Lung microvascular endothelial cell (primary cell): ENCODE data around the gene GABBR2. TPM values are rescaled to one million over a fixed set of nuclear protein-coding genes. Genes with fewer than 3 reads are reported as not detected.

Experiments
- DNase-seq, 2 donors: peaks; one replicate each; pipeline versions ENCODE4 v3.0.0 to v3.0.0-alpha.2; 2010; ENCODE audit warnings: low read depth in 2 of 2
- total RNA-seq: library from RNA; depleted of rRNA; stranded (reverse); fragments of >200 nt; gene quantifications from 2 replicates; pipeline ENCODE4 v1.2.1, GENCODE V29; 2014

The GABBR2 gene
- total RNA-seq, 1 donor from 2014 or later = 1.2 TPM

DNA sequence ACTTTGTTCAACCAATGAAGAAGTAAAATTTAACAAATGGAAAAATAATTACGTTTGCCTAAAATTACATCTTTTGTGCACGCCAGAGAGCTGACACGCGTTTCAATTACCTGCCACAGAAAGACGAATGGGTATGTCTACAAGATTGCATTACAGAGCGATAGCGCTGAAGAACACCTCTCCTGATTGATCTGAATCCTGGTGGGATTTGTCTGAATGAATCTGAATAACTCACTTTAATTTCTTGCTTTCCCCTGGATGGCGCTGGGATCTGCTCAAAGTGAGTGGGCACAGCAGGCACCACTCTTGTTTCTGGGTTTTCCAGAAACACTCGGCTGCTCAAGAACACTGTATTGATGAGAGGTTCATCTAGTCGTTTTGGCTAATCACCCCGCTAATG is 304.5 kb downstream of the GABBR2 start:
- DNase-seq = no peak

- DNase-seq = no peak
Observed at GRCh38 chr9:98403715-98404114, 305.0 kb downstream of the GABBR2 start.

GRCh38 chr9:98402019-98402840 is 306.5 kb downstream of the GABBR2 start:
- no peak for DNase-seq

DNA sequence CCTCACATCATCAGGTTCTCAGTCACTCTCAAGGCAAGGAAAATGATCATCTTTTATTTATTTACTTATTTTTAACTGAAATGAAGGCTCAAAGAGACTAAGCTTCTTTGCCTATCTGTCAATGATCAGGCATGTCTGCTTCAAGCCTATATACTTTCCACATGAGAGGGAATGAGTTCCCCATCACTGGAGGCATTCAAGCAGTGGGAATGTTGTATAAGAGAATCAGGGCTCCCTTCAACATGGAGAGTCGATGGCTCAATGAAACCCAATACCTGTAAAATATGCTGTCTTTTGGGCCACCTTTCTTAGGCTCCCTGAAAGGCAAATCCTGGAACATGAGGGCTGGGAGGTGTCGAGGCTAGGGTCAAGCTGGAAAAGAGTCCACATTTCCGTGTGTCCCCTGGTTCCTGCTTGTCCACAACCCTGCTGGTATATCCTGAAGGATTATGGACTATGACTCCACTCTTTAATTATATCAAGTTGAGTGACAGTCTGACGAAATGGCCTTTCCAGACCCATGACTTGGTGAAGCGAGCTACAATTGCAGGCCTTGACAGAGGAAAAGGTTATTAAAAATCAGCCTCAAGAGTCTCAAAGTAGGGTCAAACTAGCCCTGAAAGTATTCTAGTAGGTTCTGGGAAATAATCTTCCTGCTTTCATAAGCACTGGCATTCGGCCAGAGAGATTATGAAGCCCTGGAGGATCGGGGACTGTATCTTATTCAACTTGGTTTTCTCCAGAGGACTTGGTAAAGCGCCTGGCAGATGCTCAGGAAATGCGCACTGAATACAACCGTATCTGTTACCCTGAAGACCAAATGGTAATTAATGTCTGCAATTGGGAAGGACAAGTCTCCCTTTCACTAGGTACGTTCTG is 307.4 kb downstream of the GABBR2 start:
- no peak for DNase-seq

- DNase-seq = no peak
Observed at GRCh38 chr9:98399950-98400683, 308.6 kb downstream of the GABBR2 start.

GRCh38 chr9:98396656-98397055 is 312.1 kb downstream of the GABBR2 start:
- DNase-seq = no peak

DNA sequence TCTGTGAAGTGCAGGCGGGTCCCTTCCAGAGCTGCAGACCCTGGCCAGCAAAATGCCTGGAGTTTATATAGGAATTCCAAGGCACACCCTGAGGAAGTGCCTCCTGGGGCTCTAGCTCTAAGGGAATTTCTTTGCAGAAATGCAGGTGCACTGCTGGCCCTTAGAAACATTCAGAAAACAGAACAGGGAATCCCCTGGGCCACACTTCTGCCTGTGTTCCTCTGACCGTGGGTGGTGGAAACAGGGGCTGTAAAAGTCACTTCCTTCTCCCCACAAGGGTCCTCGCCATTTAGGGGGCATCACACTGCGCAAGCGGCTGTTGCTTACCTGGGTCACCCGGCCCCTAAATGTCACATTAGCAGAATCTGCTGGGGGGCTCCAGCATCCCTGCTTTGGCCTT is 312.5 kb downstream of the GABBR2 start:
- no peak for DNase-seq

DNA sequence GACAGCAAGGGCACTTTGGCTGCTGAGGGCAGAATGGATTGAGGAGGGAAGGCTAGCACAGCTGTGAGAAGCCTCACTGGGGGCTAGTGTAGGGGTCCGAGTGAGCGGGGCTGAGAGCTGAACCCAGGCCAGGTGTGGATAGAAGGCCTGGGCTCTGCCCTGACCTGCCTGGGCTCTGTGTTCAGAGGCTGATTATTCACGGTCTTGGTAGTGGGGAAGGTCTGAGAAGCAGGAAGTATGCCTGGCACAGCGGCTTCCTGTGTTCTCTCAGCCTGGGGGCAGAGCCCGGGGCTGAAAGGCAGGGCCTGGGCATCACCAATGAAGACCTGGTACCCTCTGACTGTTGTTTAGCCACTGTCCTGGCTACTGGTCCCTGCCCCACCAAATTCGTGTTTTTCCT is 316.9 kb downstream of the GABBR2 start:
- no peak for DNase-seq

DNA sequence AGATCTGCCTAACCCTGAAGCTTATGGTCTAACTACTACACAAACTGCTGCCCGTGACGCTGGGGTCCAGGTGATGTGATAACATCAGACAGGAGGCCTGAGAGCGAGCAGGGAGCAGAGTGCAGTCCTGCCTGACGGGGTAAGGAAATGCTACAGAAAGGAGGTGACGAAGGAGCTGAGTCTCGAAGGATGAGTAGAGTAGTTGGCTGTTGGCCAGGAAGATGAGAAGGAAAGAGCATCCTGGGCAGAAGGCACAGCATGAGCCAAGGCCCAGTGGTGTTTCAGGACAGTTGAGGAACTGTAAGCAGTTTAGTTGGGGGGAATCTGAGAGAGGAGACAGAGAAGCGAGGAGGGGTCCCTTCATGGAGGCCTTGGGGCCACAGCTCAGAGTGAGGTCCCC is 317.3 kb downstream of the GABBR2 start:
- DNase-seq = peak in 1 of 2 donors; percentile 20

DNA sequence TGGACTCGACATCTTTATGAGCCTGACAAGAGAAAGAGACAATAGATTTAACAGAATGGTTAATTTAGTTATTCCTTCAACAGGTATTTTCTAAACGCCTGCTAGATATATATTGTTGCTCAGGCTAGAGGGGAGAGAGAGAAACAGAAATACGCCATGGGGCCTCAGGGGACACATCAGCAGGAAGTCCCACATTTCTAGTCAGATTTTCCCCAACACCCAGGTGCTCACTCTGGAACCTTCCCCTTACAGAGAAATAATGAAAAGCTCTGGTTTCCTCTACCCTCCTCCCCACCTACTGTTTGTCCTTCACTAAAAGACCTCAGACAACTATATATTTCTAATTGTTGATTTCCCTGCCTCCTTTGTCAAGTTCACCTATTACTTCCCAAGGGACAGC is 323.0 kb downstream of the GABBR2 start:
- no peak for DNase-seq

GRCh38 chr9:98383758-98384157 is 325.0 kb downstream of the GABBR2 start:
- no peak for DNase-seq

DNA sequence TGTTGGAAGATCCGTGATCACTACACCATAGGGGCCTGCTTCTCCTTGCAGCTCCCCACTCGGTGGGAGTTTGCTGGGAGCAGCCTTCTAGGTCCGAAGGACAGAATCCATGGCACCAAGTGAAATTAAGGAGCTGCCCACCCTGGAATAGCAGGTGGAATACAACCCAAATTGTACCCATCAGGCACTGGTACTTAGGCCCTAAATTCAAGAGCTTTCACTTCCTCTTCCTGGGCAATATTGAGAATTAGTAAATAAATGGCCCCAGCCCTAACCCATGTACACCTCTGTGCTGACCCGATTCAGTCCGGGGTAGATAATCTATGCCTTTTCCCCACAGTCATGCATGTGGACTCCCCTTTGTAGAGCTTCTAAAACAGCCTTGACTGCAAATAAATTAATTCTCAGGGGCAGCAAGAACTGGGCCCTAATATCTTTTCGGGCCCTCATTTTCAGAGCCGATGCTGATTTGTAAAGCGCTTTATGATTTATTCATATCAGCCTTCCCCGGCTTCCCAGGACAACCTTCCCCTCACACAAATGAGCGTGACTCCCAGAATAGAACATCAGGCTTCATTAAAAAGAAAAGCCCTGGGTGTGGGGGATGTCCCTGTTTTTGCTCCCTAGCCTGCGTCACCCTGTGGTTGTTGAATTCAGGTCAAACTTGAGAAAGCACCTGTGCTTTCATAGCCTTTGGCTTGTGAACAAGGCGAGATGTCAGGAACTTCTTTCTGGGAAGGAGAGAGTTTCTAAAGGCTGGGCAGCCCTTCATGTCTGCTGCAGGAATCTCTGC is 327.2 kb downstream of the GABBR2 start:
- DNase-seq = no peak

GRCh38 chr9:98380065-98380681 is 328.6 kb downstream of the GABBR2 start:
- peak in 1 of 2 donors; percentile 47 for DNase-seq

DNA sequence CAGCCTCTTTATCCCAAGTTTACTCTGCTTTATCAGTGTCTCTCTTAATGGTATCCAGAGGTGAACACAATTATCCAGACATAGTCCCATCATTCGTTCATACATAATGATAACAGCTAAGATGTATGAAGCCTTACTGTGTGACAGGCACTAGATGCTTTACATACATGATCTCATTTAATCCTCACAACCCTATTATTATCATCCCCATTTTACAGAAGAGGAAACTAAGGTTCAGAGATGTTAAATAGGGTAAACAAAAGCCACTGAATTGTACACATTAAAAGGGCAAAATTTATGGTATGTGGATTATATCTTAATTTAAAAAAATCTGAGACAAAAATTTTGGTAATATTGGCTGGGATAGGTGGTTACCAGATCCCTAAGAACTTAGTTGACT is 329.2 kb downstream of the GABBR2 start:
- DNase-seq = no peak

- no peak for DNase-seq
Observed at GRCh38 chr9:98378794-98379193, 329.9 kb downstream of the GABBR2 start.

DNA sequence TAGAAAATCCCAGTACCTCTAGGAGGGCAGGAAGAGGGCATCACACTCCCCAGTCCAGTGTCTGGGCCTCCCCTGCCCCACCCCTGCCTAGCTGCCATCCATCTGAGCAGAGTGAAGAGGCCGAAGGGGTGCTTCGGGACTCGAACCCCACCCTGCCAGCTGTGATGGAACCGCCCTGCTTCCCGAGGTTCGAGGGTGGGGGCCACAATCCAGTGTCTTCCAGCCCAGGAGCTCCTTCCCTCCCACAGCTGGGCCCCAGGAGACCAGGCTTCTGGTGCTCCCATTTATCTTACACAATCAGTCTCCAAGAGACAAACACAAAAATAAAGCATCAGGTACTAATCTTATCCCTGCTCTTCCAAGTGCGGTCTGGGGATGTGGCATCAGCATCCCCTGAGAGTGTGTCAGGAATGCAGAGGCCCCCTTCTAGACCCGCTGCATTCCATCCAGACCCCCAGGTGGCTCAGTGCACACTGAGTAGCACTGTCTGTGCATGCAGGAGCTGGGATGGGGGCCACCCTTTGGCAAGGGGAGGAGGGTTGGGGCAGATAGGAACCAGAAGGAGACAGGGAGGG is 330.4 kb downstream of the GABBR2 start:
- no peak for DNase-seq

DNA sequence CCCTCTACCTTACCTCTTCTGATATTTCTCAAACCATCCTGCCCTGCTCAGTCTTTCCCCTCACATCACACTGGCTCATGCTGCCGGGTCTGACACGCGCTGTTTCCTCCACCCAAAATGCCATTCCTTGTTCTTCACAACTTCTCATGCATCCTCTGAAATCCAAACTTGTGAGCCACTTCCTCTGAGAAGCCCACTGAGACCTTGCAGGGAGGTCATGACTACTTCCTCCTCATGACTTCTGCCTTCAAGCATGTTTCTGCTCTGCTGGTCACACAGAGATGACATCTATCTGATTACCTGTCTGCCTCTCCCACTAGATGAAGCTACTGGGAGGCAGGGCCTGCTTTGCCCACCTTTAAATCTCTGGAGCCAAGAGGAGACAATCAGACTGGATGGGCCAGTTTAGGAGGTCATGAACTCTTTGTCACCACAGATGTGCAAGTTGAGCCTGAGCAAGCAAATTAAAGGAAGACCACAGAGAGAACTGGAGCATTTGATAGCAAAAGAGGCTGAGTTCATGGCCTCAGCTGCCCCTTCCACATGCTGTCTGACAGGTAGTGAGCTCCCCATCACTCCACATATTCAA is 333.5 kb downstream of the GABBR2 start:
- peak in 1 of 2 donors; percentile 78 for DNase-seq

- DNase-seq = peak in 1 of 2 donors; percentile 86
Observed at GRCh38 chr9:98374385-98375051, 334.2 kb downstream of the GABBR2 start.

- peak in 1 of 2 donors; percentile 30 for DNase-seq
Observed at GRCh38 chr9:98373609-98374008, 335.1 kb downstream of the GABBR2 start.
